K562 (cell line): ENCODE results near the gene SCEL. TPM values are rescaled to one million over a fixed set of nuclear protein-coding genes. Genes with fewer than 3 reads are reported as not detected.

Experiments used
- ATAC-seq: fragments of 200-7000 bp; cut with Tn5 transposase; 3 replicates; pipeline ENCODE4 v1.9.1; 2020; ENCODE audit warnings: moderate library complexity
- BruUV-seq: library from RNA; stranded (reverse); fragments of 400-500 nt; replicated peaks from 2 replicates; lab custom pipeline; 2021; lab: Mats Ljungman, UMichigan
- CTCF ChIA-PET: fragments of 300-600 bp; formaldehyde crosslinking; extraction: SDS; loops from one replicate; lab custom pipeline; 2021; ENCODE audit warnings: low intra/inter-chr PET ratio; lab: Yijun Ruan, JAX
- POLR2A ChIA-PET: fragments of 300-600, 350-650 bp; sonication (Branson Sonifier 250); formaldehyde crosslinking; extraction: SDS; loops from one replicate; lab custom pipeline; 2021; ENCODE audit warnings: antibody characterized with exemption, inconsistent platforms; lab: Yijun Ruan, JAX
- DNase-seq, 4 experiments: peaks; one replicate each; pipeline versions ENCODE4 v3.0.0 to v3.0.0-alpha.2; 2011 to 2018; ENCODE audit warnings: low spot score in 3 of 4, mixed read lengths in 3 of 4; ENCODE audit errors: extremely low read depth in 1 of 4
- FAIRE-seq: peaks from 2 replicates; lab custom pipeline; 2011; peaks lifted over from hg19 to GRCh38; lab: Jason Lieb, UNC
- H2AFZ ChIP-seq: 2 replicates; pipeline ENCODE4 v1.6.0; 2011; ENCODE audit warnings: low read depth, low read length, control low read depth, inconsistent platforms
- H3K27ac ChIP-seq: fragments of 200-600 bp; 3 replicates; pipeline ENCODE4 v1.8.0; 2011; ENCODE audit warnings: low read depth, mild to moderate bottlenecking, control low read depth, inconsistent platforms, low read length, moderate library complexity, mixed read lengths; ENCODE audit errors: extremely low read depth
- H3K27me3 ChIP-seq, 2 experiments: fragments of 300-600 bp in 1 of 2; 2 replicates in 1 of 2; 3 replicates in 1 of 2; pipeline versions ENCODE4 v1.6.0 to v1.8.0; 2011; ENCODE audit warnings: inconsistent platforms in 2 of 2, low read length in 2 of 2, mild to moderate bottlenecking in 1 of 2, mixed read lengths in 1 of 2, moderate library complexity in 1 of 2; ENCODE audit not compliant: control insufficient read depth in 2 of 2, insufficient read depth in 2 of 2
- H3K36me3 ChIP-seq: fragments of 300-600 bp; 3 replicates; pipeline ENCODE4 v1.8.0; 2011; ENCODE audit warnings: mild to moderate bottlenecking, low read length, inconsistent platforms; ENCODE audit not compliant: control insufficient read depth, insufficient read depth
- H3K4me1 ChIP-seq, 2 experiments: fragments of 200-600 bp in 1 of 2; replicated peaks in 1 of 2; 2 replicates in 1 of 2; 3 replicates in 1 of 2; pipeline versions ENCODE4 v1.5.1 to v1.8.0; 2011; ENCODE audit warnings: inconsistent platforms in 2 of 2, low read length in 2 of 2, mild to moderate bottlenecking in 1 of 2, mixed read lengths in 1 of 2, moderate library complexity in 1 of 2; ENCODE audit not compliant: control insufficient read depth in 2 of 2, insufficient read depth in 2 of 2
- H3K4me2 ChIP-seq: 2 replicates; pipeline ENCODE4 v1.6.1; 2011; ENCODE audit warnings: low read length, control low read depth, inconsistent platforms, mixed read lengths; ENCODE audit not compliant: insufficient read depth
- H3K4me3 ChIP-seq: fragments of 200-600 bp; sonication (generic), shearing (Covaris generic); 2 replicates; pipeline ENCODE4 v1.5.1; 2016; ENCODE audit warnings: control low read depth, inconsistent platforms
- H3K79me2 ChIP-seq: fragments of 200-600 bp; 3 replicates; pipeline ENCODE4 v1.8.0; 2011; ENCODE audit warnings: low read length, inconsistent platforms; ENCODE audit not compliant: control insufficient read depth, insufficient read depth
- H3K9ac ChIP-seq, 2 experiments: 2 replicates each; pipeline versions ENCODE4 v1.6.0 to v1.6.1; 2011; ENCODE audit warnings: low read depth in 2 of 2, low read length in 2 of 2, control low read depth in 1 of 2, inconsistent platforms in 1 of 2, mild to moderate bottlenecking in 1 of 2, mixed read lengths in 1 of 2; ENCODE audit not compliant: insufficient read depth in 1 of 2
- H3K9me1 ChIP-seq: one replicate; pipeline ENCODE4 v1.6.0; 2011; ENCODE audit warnings: inconsistent platforms, mild to moderate bottlenecking, low read length, moderate library complexity; ENCODE audit not compliant: control insufficient read depth, insufficient read depth
- H3K9me3 ChIP-seq: replicated peaks from 2 replicates; pipeline ENCODE4 v1.5.1; 2011; ENCODE audit warnings: low read depth, low read length, inconsistent platforms; ENCODE audit not compliant: control insufficient read depth, insufficient read depth
- H4K20me1 ChIP-seq: replicated peaks from 2 replicates; pipeline ENCODE4 v1.6.1; 2011; ENCODE audit warnings: low read length, inconsistent platforms, mixed read lengths; ENCODE audit not compliant: control insufficient read depth, insufficient read depth
- ARHGAP35 ChIP-seq: fragments of 450-650 bp; IDR thresholded peaks from 2 replicates; pipeline ENCODE4 v1.6.1; 2018; ENCODE audit not compliant: partially characterized antibody
- GABPB1 ChIP-seq: sonication (generic); formaldehyde crosslinking; IDR thresholded peaks from 2 replicates; pipeline ENCODE4 v1.8.0; 2022; ENCODE audit warnings: mild to moderate bottlenecking, missing genetic modification reagents
- HSF4 ChIP-seq: fragments of 250-450 bp; sonication (Bioruptor Pico); IDR thresholded peaks from 2 replicates; pipeline ENCODE4 v2.1.2; 2022; ENCODE audit warnings: mild to moderate bottlenecking, moderate library complexity, borderline replicate concordance
- LARP7 ChIP-seq: fragments of 450-650 bp; IDR thresholded peaks from 2 replicates; pipeline ENCODE4 v1.6.1; 2016
- MEIS2 ChIP-seq: fragments of 450-650 bp; IDR thresholded peaks from 2 replicates; pipeline ENCODE4 v1.6.1; 2014; ENCODE audit warnings: mild to moderate bottlenecking; ENCODE audit not compliant: partially characterized antibody
- NFATC3 ChIP-seq: fragments of 450-650 bp; IDR thresholded peaks from 2 replicates; pipeline ENCODE4 v1.6.1; 2017; ENCODE audit warnings: mild to moderate bottlenecking
- NR2C2 ChIP-seq, 2 experiments: fragments of 200-800 bp in 1 of 2; sonication (Bioruptor generic) in 1 of 2; sonication (generic) in 1 of 2; formaldehyde crosslinking in 1 of 2; IDR thresholded peaks; 2 replicates each; pipeline versions ENCODE4 v1.6.1 to v1.8.0; 2016 to 2022; ENCODE audit warnings: mild to moderate bottlenecking in 1 of 2, missing compliant biosample characterization in 1 of 2, missing genetic modification characterization in 1 of 2, missing genetic modification reagents in 1 of 2
- TEAD4 ChIP-seq, 2 experiments: sonication (generic) in 1 of 2; formaldehyde crosslinking in 1 of 2; IDR thresholded peaks; 2 replicates each; pipeline versions ENCODE4 v1.6.1 to v1.8.0; 2012 to 2022; ENCODE audit warnings: borderline replicate concordance in 1 of 2, inconsistent platforms in 1 of 2, low read length in 1 of 2, mild to moderate bottlenecking in 1 of 2, missing genetic modification reagents in 1 of 2
- ZBTB1 ChIP-seq: sonication (generic); formaldehyde crosslinking; IDR thresholded peaks from 2 replicates; pipeline ENCODE4 v1.8.1; 2023; ENCODE audit warnings: missing genetic modification reagents, low read depth, mild to moderate bottlenecking, borderline replicate concordance
- WGBS: fragments of 100-300 bp; shearing (Covaris generic); methylation state at CpG from one replicate; pipeline ENCODE4 v1.1.6; 2016; ENCODE audit warnings: low coverage, mixed read lengths; ENCODE audit not compliant: insufficient coverage; ENCODE audit errors: missing lambda C conversion rate; 5-methylcytosine and 5-hydroxymethylcytosine counted together
- in situ Hi-C: fragments of 300-500 bp; cut with MboI; formaldehyde crosslinking; loops from 4 replicates; pipeline ENCODE4 v1.15.0; 2018; ENCODE audit warnings: inconsistent platforms, mixed read lengths
- intact Hi-C: fragments of 100-400 bp; cut with micrococcal nuclease; formaldehyde crosslinking; loops from 2 replicates; pipeline ENCODE4 v1.14.2; 2022
- polyA plus RNA-seq, 8 experiments: library from polyadenylated mRNA; depleted of rRNA in 4 of 8; stranded (reverse) in 5 of 8; unstranded in 3 of 8; fragments of >200 nt; fragmentation: Nextera tagmentation in 2 of 8; fragmentation: Illumina TruSeq in 1 of 8; extraction: Ambion mirVana in 2 of 8; extraction: Trizol in 1 of 8; gene quantifications; 2 replicates each; pipeline versions ENCODE4 v1.2.1 to v1.2.3, GENCODE V29; 2011 to 2014; ENCODE audit warnings: inconsistent platforms in 1 of 8, missing spikeins in 1 of 8
- total RNA-seq, 7 experiments: library from RNA; depleted of rRNA in 6 of 7; stranded (reverse); fragments of >200 nt in 6 of 7; fragmentation: Illumina TruSeq in 2 of 7; extraction: Trizol in 2 of 7; gene quantifications; 2 replicates each; pipeline versions ENCODE4 v1.2.1 to v1.2.3, GENCODE V29; 2011 to 2021; ENCODE audit warnings: low replicate concordance in 1 of 7

SCEL gene
- total and polyA plus RNA-seq, 9 of the 15 experiments (the other 6 are each of a cell fraction or from before 2014, with no cell fraction given) = not detected

DNA sequence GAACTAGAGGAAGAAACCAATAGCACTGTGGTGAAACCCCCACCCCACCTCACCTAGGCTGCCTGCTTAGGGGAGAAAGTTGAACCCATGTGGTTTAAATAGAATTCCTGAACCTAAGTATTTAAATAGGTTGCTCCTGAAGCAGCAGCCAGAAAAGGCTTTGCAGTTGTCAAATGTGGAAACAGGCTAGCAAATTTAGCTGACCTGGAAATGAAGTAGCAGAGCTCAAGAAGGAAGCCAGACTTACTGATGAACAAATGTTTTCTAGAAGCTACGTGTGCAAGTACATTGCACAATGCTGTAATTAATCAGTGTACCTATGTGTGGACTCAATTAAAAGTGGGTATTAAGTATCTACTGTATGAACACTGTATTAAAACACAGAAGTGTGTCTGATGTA lies 61.3 kb downstream of the SCEL start:
- DNase-seq = no peak
- no peaks in the 10 kb centered on the region for H4K20me1 ChIP-seq
- no peaks in the 10 kb centered on the region for H3K36me3 ChIP-seq
- no peaks in the 10 kb centered on the region for H3K9me3 ChIP-seq
- ATAC-seq = no peak
- WGBS = 0% methylated on average over 1 of the region's 1 CpG
- in situ Hi-C loops = no loop called here
- ChIA-PET CTCF (no interaction called here), POLR2A (no interaction called here)
- H3K9me1 ChIP-seq = no peaks in the 10 kb centered on the region
- H3K9ac ChIP-seq = no peak overlapping the region
- BruUV-seq = no TSS peak
- TF ChIP-seq NR2C2 (CRISPR knock-in tag; IDR thresholded peaks at IDR 0.05) (no peak), NR2C2 (tag; IDR thresholded peaks at IDR 0.05) (no peak), TEAD4 (IDR thresholded peaks at IDR 0.05; ENCODE audit: low read length) (no peak), TEAD4 (CRISPR knock-in tag; IDR thresholded peaks at IDR 0.05; ENCODE audit: borderline replicate concordance) (no peak), NFATC3 (no peak)
- no peak overlapping the region for H3K4me3 ChIP-seq
- H3K27me3 ChIP-seq = no peaks in the 10 kb centered on the region
- no peak for FAIRE-seq
- H3K79me2 ChIP-seq = no peaks in the 10 kb centered on the region
- intact Hi-C loops = no loop called here
- H3K4me1 ChIP-seq = no peaks in the 10 kb centered on the region
- no peak overlapping the region for H2AFZ ChIP-seq
- H3K27ac ChIP-seq = no peak overlapping the region
- no peak overlapping the region for H3K4me2 ChIP-seq

DNA sequence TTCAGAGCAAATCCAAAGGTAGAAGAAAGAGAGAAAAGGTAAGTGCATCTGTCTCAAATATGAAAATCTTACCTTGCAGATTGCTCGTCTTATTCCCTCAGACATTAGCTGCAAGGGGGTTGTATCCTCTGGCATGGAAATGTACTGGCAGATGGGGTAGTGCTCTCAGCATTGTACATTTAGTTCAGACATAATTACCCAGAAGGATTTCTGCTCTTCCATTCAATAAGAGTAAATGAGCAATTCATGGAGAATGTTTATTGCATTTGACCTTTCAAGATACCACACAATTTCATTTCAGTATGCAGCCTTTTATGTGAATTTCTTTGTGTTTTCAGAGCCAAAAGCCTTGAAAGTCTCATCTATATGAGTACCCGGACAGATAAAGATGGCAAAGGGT lies 63.8 kb downstream of the SCEL start:
- no peak overlapping the region for H3K27ac ChIP-seq
- ChIA-PET POLR2A (interaction anchor here (0.7 kb wide), 1 partner anchor 135 kb away, joined by 3 read pairs; no protein-coding TSS in a partner anchor), CTCF (no interaction called here)
- H3K4me2 ChIP-seq = no peak overlapping the region
- H2AFZ ChIP-seq = no peak overlapping the region
- TF ChIP-seq LARP7 = no peak
- no peak for TF ChIP-seq ZBTB1 (CRISPR knock-in tag)
- no peak for TF ChIP-seq HSF4 (CRISPR knock-in tag)
- TF ChIP-seq GABPB1 (CRISPR knock-in tag) = no peak
- no peak for TF ChIP-seq MEIS2
- TF ChIP-seq ARHGAP35 = no peak
- H3K36me3 ChIP-seq = no peaks in the 10 kb centered on the region
- H3K9me3 ChIP-seq = no peaks in the 10 kb centered on the region
- H3K9me1 ChIP-seq = no peaks in the 10 kb centered on the region
- no peaks in the 10 kb centered on the region for H3K79me2 ChIP-seq
- no peaks in the 10 kb centered on the region for H4K20me1 ChIP-seq
- FAIRE-seq (no peak), DNase-seq (no peak), ATAC-seq (no peak)
- intact Hi-C loops (no loop called here), in situ Hi-C loops (no loop called here)
- H3K4me1 ChIP-seq = no peaks in the 10 kb centered on the region
- H3K4me3 ChIP-seq = no peak overlapping the region
- no peaks in the 10 kb centered on the region for H3K27me3 ChIP-seq
- BruUV-seq = no TSS peak
- H3K9ac ChIP-seq = no peak overlapping the region
- WGBS = 0% methylated on average over 2 of the region's 2 CpGs
